Ovary (tissue), 9 donors: ENCODE measurements around the gene GSTT2. TPM values are rescaled to one million over a fixed set of nuclear protein-coding genes. Genes with fewer than 3 reads are reported as not detected.
"Not testable (repeated sequence)": the region's sequence is repeated elsewhere in the genome, so short reads cannot be mapped to it uniquely, and the experiment has no call there.

Experiments
- DNase-seq, 5 donors: peaks; one replicate each; pipeline ENCODE4 v3.0.0-alpha.2; 2019 to 2020
- H3K27ac ChIP-seq, 2 donors: fragments of 200-600 bp; one replicate each; pipeline versions ENCODE4 v1.5.1 to v1.8.0; 2019 to 2022
- H3K27me3 ChIP-seq: fragments of 200-600 bp; one replicate; pipeline ENCODE4 v1.8.0; 2022
- H3K36me3 ChIP-seq: fragments of 200-600 bp; sonication (generic); one replicate; pipeline ENCODE4 v1.5.1; 2019
- H3K4me1 ChIP-seq: one replicate; pipeline ENCODE4 v1.8.1; 2013; ENCODE audit warnings: mild to moderate bottlenecking, moderate library complexity; ENCODE audit not compliant: insufficient read depth
- H3K4me3 ChIP-seq: fragments of 200-600 bp; sonication (generic); one replicate; pipeline ENCODE4 v1.5.1; 2017
- H3K9me3 ChIP-seq, 2 donors: fragments of 200-600 bp in 1 of 2; sonication (generic) in 1 of 2; one replicate each; pipeline versions ENCODE4 v1.5.1 to v1.8.1; 2013 to 2019; ENCODE audit warnings: mild to moderate bottlenecking in 1 of 2, moderate library complexity in 1 of 2
- EP300 ChIP-seq: sonication (generic); formaldehyde crosslinking; IDR thresholded peaks from one replicate; pipeline ENCODE4 v1.6.1; 2017; ENCODE audit warnings: antibody characterized with exemption
- POLR2A ChIP-seq: fragments of 450-650 bp; IDR thresholded peaks from one replicate; pipeline ENCODE4 v1.6.1; 2017; ENCODE audit warnings: antibody characterized with exemption, mild to moderate bottlenecking, moderate library complexity
- WGBS, 3 donors: extraction: QIAGEN DNeasy Blood & Tissue Kit in 1 of 3; methylation state at CpG; one replicate each; pipeline versions ENCODE4 v1.1.5 to v1.1.7; 2013 to 2017; 5-methylcytosine and 5-hydroxymethylcytosine counted together
- intact Hi-C, 4 donors: fragments of 100-400 bp; cut with DNase I; formaldehyde crosslinking; loops; one replicate each; pipeline versions ENCODE4 v1.11.0 to v1.15.1; 2022 to 2023
- polyA plus RNA-seq, 2 donors: library from polyadenylated mRNA; stranded (reverse); fragments of 200-250 nt in 1 of 2; fragments of 350-450 nt in 1 of 2; fragmentation: Illumina TruSeq in 1 of 2; extraction: RNeasy Lipid Tissue Mini Kit (QIAGEN cat#74804) in 1 of 2; gene quantifications; one replicate each; pipeline ENCODE4 v1.2.3, GENCODE V29; 2013 to 2014
- total RNA-seq, 7 donors: library from RNA; depleted of rRNA in 2 of 7; stranded (reverse); fragments of >200 nt in 2 of 7; fragmentation: NEBNext Ultra II Directional in 3 of 7; extraction: Animal tissue kit (Norgen Biotek cat#: 25700) in 3 of 7; gene quantifications; one replicate each; pipeline versions ENCODE4 v1.1.0 to v1.2.4, GENCODE V29; 2016 to 2023
- TF ChIP-seq, protein P1 (sequence below), 3 donors: fragments of 450-650 bp in 2 of 3; fragments of 200-600 bp in 1 of 3; IDR thresholded peaks; one replicate each; pipeline versions ENCODE4 v1.5.1 to v1.8.0; 2016 to 2022; ENCODE audit warnings: antibody characterized with exemption in 3 of 3, mild to moderate bottlenecking in 1 of 3
- donor health status: DM: no; HTN: no; CAD: no; lungs with moderate emphysema.
- donor health status: DM: no; HTN: no; CAD: no.
- donor health status: Bipolar disorder and iron deficiency.
- donor health status: DM: yes; HTN: yes; CAD: no.
- donor health status: DM: no; HTN: no; CAD: no.
- donor health status: DM: yes; HTN: yes; CAD: no.

The GSTT2 gene
- total and polyA plus RNA-seq, 9 donors: 0.33 to 1.8 (median 0.98) TPM; not detected in 4

DNA sequence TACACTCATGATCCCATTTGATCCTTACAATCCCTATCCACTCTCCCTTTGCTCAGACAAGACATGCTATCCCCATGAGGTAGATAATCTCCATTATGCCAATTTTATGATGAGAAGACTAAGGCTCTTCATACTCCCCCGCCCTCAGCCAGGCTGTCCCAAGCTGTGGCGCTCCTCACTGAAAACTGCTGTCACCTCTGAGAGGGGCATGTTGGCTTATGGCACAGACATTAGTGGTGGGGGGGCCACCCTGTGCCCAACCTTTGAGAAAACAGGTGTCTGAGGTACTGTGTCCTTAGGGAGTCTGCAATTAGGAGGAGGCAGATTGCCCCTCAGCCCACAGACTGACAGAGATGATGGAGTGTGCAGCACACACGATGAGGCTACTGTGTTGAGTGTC lies 10.9 kb upstream of the GSTT2 start:
- no peak for TF ChIP-seq POLR2A
- TF ChIP-seq, protein P1, sequence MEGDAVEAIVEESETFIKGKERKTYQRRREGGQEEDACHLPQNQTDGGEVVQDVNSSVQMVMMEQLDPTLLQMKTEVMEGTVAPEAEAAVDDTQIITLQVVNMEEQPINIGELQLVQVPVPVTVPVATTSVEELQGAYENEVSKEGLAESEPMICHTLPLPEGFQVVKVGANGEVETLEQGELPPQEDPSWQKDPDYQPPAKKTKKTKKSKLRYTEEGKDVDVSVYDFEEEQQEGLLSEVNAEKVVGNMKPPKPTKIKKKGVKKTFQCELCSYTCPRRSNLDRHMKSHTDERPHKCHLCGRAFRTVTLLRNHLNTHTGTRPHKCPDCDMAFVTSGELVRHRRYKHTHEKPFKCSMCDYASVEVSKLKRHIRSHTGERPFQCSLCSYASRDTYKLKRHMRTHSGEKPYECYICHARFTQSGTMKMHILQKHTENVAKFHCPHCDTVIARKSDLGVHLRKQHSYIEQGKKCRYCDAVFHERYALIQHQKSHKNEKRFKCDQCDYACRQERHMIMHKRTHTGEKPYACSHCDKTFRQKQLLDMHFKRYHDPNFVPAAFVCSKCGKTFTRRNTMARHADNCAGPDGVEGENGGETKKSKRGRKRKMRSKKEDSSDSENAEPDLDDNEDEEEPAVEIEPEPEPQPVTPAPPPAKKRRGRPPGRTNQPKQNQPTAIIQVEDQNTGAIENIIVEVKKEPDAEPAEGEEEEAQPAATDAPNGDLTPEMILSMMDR (IDR thresholded peaks at IDR 0.05): no peak
- TF ChIP-seq EP300: no peak
- Histone ChIP-seq H3K27me3 (no peaks in the 10 kb centered on the region), H3K4me3 (no peak overlapping the region), H3K4me1 (no peaks in the 10 kb centered on the region), H3K9me3 (no peaks in the 10 kb centered on the region), H3K27ac (no peak overlapping the region), H3K36me3 (no peaks in the 10 kb centered on the region)
- WGBS, 3 donors: 79 to 89% (median 81%) methylated on average over 3 of the region's 3 CpGs
- intact Hi-C loops: no loop called here
- no peak for DNase-seq

DNA sequence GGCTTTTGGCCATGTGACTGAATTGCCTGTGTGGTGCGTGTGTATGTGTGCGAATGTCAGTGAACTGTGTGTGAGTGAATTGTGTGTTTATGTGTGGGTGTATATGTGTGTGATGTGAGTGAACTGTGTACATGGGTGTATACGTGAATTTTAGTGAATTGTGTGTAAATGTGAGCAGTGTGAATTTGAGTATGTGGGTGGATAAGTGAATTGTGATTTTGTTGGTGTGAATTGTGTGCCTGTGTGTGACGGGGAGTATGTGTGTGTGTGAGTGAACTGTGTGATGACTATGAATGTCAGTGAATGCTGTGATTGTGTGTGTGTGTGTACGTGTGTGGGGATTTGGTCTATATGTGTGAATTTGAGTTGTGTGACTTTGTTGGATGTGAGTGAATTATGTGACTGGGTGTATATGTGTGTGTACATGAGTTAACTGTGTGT lies 9.7 kb upstream of the GSTT2 start:
- H3K27me3 ChIP-seq: no peaks in the 10 kb centered on the region
- intact Hi-C loops: loop anchor here in 2 of 4 donors (5.0 kb wide), 2 partner anchors 38 to 43 kb away; no protein-coding TSS in a partner anchor
- WGBS, 3 donors: 76 to 82% (median 81%) methylated on average over 5 of the region's 5 CpGs

DNA sequence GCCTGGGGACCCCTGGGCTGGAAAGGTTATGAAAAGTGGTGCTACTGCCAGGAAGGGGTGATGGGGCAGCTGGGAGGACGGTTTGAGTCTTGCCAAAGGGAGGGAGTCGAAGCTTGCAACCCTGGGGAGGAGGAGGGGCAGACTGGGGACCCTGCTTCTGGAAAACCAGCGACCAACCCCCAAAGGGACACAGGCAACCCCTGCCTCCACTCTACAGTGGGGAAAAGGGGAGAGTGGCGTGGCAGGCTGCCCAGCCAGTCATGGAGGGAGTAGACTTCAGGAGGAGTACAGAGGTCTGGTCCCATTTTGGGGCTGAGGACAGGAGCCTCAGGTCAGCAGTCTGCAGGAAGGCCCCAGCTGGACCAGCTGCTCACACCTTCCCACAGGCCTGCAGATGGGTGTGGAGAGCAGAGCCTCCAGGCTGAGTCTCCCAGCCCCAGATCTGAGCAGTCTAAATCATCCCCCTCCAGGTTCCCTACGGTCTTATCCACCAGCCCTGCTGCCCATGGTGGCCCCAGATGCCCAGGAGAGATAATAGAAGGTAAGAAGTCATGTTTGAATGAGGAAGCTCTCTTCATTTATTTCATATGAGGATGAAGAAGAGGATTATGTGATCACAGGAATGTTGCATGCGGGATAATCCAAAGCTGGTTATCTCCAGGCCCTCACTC lies 9.0 kb upstream of the GSTT2 start:
- no peaks in the 10 kb centered on the region for H3K9me3 ChIP-seq
- WGBS, 3 donors: 56 to 73% (median 65%) methylated on average over 6 of the region's 6 CpGs
- TF ChIP-seq POLR2A (no peak), EP300 (no peak)
- TF ChIP-seq, protein P1 (IDR thresholded peaks at IDR 0.05): no peak
- H3K4me3 ChIP-seq: no peak overlapping the region
- no peak for DNase-seq
- no peaks in the 10 kb centered on the region for H3K4me1 ChIP-seq
- no peak overlapping the region for H3K27ac ChIP-seq
- H3K27me3 ChIP-seq: no peaks in the 10 kb centered on the region
- intact Hi-C loops: loop anchor here in 2 of 4 donors (5.0 kb wide), 2 partner anchors 39 to 44 kb away; no protein-coding TSS in a partner anchor
- H3K36me3 ChIP-seq: no peaks in the 10 kb centered on the region

More for the DNA sequence above, 9.7 kb upstream of the GSTT2 start:
- TF ChIP-seq POLR2A: no peak
- TF ChIP-seq, protein P1 (IDR thresholded peaks at IDR 0.05): no peak
- TF ChIP-seq EP300: no peak
- H3K27ac ChIP-seq: no peak overlapping the region
- H3K4me3 ChIP-seq: no peak overlapping the region
- H3K4me1 ChIP-seq: no peaks in the 10 kb centered on the region
- DNase-seq: no peak
- no peaks in the 10 kb centered on the region for H3K9me3 ChIP-seq
- no peaks in the 10 kb centered on the region for H3K36me3 ChIP-seq

- H3K4me3 ChIP-seq, DNase-seq, H3K4me1 ChIP-seq, H3K9me3 ChIP-seq, H3K27me3 ChIP-seq, H3K27ac ChIP-seq, H3K36me3 ChIP-seq: not testable (repeated sequence)
- WGBS, 3 donors: 91 to 98% (median 91%) methylated on average over 3 of the region's 3 CpGs
- intact Hi-C loops: loop anchor here in 2 of 4 donors (5.0 kb wide), 2 partner anchors 40 to 45 kb away; no protein-coding TSS in a partner anchor
Measured at GRCh38 chr22:23971927-23972326, 8.0 kb upstream of the GSTT2 start.

GRCh38 chr22:23974345-23974744 lies 5.6 kb upstream of the GSTT2 start, which contains the start of gene DDT:
TSS of gene DDT (minus strand) at chr22:23974441. CDS start at chr22:23974414, 27 bp downstream.
- not testable (repeated sequence) for DNase-seq, H3K36me3 ChIP-seq, H3K4me1 ChIP-seq, H3K27me3 ChIP-seq, H3K27ac ChIP-seq, H3K4me3 ChIP-seq, H3K9me3 ChIP-seq
- intact Hi-C loops: loop anchor here in 2 of 4 donors (5.0 kb wide), 2 partner anchors 42 to 47 kb away; no protein-coding TSS in a partner anchor
- WGBS, 3 donors: no CpG with 5 or more reads among the region's 29 CpGs

GRCh38 chr22:23974836-23975352 lies 5.0 kb upstream of the GSTT2 start:
- 17 to 20% methylated on average over 6 to 8 of the region's 27 CpGs; no CpG with 5 or more reads in 1 of the 3 donors for WGBS, 3 donors
- not testable (repeated sequence) for H3K27ac ChIP-seq, H3K9me3 ChIP-seq, H3K4me3 ChIP-seq, DNase-seq, H3K4me1 ChIP-seq, H3K36me3 ChIP-seq, H3K27me3 ChIP-seq
- intact Hi-C loops: loop anchor here in 2 of 4 donors (5.0 kb wide), 2 partner anchors 43 to 48 kb away; no protein-coding TSS in a partner anchor

DNA sequence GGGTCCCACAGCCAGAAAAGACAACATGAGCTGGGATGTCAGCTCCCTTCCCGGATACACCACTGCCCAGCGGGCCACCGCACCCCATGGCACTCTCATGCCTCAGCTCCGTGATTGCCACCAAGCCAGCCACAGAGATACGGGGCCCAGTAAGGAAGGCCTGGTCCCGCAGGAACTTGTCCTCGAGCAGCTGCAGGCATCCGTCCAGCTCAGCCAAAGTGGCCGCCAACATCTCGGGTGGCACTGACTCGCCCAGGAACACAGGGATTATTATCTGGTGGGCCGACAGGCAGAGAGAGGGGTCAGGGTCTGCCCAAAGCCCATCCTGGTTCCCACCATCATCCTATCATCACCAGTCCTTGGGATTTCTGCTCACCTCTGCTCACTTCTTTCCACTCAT lies 2.6 kb upstream of the GSTT2 start:
- H3K27me3 ChIP-seq, H3K36me3 ChIP-seq, DNase-seq, H3K27ac ChIP-seq, H3K4me1 ChIP-seq, H3K9me3 ChIP-seq, intact Hi-C loops, H3K4me3 ChIP-seq: not testable (repeated sequence)
- 91% methylated on average over 7 of the region's 12 CpGs; no CpG with 5 or more reads in 2 of the 3 donors for WGBS, 3 donors

- H3K27me3 ChIP-seq, H3K4me3 ChIP-seq, intact Hi-C loops, H3K27ac ChIP-seq, H3K36me3 ChIP-seq, H3K4me1 ChIP-seq, H3K9me3 ChIP-seq, DNase-seq: not testable (repeated sequence)
- WGBS, 3 donors: 26 to 29% methylated on average over 5 to 6 of the region's 7 CpGs; no CpG with 5 or more reads in 1 of the 3 donors
Measured at GRCh38 chr22:23980567-23980966, 633 bp downstream of the GSTT2 start.
